Stimulated activated naive CD4-positive, alpha-beta T cell treated with Interleukin-2 at 50 U/mL for 16 hours (primary cell): ENCODE data around the gene BPTF.
A peak's percentile ranks its signal among the peaks of the same experiment; 100 is the strongest.
"Not testable (repeated sequence)": the region's sequence is repeated elsewhere in the genome, so short reads cannot be mapped to it uniquely, and the experiment has no call there.

ENCODE experiments used
- DNase-seq: peaks from one replicate; lab custom pipeline; 2025; lab: John Stamatoyannopoulos, UW

BPTF gene

DNA sequence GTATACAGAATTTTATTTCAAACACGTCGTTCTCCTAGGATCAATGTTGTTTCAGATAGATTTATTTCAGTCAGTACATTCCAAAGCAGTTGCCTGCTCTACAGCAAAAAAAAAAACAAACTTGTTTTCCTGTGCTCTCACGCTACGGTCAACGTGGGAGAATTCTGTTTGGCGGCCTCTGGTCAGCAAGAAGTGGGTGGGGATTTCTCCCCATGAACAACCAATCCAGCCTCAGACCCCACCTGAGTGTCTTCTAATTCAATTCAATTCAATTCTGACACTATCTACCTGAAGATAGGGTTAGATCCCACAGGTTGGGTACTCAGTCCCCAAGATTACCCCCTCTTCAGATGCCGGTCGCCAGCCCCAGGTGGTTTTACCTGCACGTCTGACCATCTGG is 148.9 kb downstream of the BPTF start:
- DNase-seq: no peak

GRCh38 chr17:67974598-67975066 is 149.3 kb downstream of the BPTF start:
- no peak for DNase-seq

DNA sequence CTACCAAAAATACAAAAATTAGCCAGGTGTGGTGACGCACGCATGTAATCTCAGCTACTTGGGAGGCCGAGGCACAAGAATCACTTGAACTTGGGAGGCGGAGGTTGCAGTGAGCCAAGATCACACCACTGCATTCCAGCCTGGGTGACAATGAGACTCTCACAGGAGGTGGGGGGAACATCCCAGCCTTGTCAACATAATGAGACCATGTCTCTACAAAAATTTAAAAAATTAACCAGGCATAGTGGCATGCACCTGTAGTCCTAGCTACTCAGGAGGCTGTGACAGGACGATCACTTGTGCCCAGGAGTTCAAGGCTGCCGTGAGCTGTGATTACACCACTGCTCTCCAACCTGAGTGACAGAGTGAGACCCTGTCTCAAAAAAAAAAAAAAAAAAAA is 151.0 kb downstream of the BPTF start:
- DNase-seq: not testable (repeated sequence)

GRCh38 chr17:67980456-67980855 is 155.2 kb downstream of the BPTF start:
- DNase-seq: no peak

DNA sequence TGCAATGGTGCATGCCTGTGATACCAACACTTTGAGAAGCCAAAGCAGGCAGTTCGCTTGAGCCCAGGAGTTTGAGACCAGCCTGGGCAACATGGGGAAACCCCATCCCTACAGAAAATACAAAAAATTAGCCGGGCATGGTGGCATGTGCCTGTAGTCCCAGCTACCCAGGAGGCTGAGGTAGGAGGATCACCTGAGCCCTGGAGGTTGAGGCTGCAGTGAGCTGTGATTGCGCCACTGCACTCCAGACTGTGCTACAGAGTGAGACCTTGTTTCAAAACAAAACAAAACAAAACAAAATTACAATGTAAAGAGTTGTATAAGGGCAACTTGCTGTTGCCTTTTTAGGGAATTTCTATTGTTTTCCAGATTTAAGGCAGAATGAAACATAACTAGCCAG is 155.6 kb downstream of the BPTF start:
- DNase-seq: not testable (repeated sequence)

DNA sequence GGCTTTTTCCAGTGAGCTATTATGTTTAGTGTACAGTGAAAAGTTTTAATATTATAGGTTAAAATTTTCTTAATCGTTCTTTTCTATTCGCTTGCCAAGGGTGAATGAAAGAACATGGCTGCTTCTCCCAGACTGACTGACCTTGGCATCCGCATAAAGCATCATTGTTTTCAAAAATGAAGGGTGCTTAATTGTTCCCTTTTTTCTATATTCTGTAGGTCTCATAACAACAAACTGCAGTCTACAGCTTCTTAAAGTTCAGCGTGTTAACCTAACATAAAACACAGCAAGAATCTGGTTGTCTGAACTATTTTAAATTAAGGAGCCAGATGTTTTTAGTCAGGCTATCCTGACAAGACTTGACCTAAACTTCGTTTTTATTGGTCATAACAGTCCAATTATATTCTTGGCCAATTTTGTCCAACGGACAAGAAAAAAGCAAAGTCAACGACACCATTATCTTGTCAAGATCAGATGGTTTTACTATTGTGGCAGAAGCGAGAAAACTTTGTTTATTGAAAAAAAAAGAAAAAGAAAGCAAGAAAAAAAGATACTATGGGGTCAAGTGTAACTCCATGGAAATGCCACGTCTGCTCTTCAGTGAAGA is 156.8 kb downstream of the BPTF start:
- no peak for DNase-seq

GRCh38 chr17:67982686-67983382 is 157.5 kb downstream of the BPTF start:
- DNase-seq: no peak

DNA sequence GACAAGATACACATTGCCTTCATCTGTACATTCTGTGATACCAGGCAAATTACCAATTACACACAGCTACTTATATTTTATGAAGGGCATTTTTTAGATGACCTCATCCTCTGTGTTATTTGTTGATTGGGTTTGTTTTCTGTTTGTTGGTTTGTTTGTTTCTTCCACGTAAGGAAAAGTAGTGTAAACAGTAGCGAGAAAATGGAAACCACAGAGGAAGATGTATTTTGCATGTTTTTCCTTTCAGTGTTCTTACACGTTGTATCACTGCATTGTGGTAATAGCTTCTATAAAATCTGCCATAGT is 158.0 kb downstream of the BPTF start:
- DNase-seq: no peak

GRCh38 chr17:67990909-67991308 is 165.6 kb downstream of the BPTF start:
- no peak for DNase-seq

DNA sequence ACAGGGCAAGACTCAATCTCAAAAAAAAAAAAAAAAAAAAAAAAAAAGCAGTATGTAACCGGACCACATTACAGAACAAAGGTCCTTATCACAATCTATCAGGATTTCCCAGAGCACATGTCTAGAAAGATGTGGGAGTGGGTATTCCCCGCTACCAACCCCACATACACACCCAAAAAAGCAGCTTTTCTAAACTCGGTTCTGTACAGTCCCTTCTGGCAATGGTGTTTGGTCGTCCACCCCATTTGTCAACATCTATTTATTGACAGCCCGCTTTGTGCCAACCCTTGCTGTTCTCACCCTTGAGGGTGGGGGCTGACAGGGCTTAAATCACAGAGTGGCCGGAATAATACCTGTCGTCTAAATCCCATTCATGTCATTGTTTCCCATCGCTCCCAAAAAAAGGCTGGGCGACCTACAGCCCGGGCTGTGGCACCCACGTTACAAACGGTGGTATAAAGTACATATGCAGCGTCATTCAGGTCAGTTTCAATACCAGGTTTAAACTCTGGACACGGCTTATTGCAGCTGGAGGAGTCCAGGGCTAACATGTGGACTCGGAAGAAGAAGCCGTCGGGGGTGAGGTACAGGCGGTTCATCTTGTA is 167.3 kb downstream of the BPTF start:
- DNase-seq: no peak

DNA sequence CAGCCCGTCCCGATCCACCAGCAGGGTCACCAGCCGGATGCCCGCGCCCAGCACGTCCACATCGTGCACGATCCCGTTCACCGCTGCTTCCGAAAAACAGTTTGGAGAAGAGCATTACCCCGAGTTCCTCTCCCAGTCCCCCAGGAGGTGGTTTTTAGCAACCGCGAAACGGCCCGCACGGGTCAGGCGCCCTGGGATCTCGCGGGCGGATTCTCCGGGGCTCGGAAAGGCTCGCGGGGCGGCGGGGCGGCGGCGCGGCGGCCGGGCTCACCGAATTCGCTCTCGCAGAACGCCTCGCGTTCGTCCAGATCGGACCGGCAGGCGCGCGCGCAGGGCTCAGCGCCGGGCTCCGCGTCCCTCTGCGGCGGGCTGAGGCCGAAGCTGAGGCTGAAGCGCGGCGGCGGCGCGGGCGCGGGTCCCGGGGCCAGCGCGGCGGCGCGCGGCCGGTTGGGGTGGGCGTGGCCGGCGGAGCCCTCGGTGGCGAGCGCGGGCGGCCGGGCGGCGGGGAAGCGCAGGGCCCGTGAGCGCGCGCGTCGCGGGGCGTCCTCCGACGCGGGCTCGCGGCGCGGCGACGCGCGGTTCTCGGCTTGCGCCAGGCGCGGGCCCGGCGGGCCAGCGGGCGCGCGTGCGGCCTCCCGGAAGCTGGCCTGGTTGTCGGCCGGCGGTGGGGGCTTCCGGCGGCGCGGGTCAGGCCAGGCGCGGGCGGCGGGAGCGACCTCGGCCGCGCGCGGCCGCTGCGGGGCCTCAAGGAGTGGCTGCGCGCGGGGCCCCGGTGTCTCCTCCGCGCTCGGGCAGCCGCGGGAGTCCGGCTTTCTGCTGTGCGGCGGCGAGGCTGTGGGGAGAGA is 168.1 kb downstream of the BPTF start:
- peak; percentile 70 for DNase-seq

DNA sequence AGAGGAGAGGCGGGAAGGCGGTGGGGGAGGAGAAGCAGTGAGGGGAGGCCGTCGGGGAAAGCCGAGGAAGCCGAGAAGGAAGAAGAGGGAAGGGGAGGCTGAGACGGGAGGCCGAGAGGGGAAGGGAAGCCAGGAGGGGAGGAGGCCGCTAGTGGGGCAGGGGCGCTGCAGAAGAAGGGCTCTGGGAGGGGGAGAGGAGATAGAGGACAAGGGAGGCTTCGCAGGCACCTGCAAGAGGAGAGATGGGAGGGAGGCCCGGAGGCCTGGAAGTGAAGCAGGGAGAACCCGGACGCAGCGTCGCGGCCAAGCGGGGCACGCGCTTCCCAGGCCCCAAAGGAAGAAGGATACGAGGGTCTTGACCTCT is 168.7 kb downstream of the BPTF start:
- DNase-seq: no peak

DNA sequence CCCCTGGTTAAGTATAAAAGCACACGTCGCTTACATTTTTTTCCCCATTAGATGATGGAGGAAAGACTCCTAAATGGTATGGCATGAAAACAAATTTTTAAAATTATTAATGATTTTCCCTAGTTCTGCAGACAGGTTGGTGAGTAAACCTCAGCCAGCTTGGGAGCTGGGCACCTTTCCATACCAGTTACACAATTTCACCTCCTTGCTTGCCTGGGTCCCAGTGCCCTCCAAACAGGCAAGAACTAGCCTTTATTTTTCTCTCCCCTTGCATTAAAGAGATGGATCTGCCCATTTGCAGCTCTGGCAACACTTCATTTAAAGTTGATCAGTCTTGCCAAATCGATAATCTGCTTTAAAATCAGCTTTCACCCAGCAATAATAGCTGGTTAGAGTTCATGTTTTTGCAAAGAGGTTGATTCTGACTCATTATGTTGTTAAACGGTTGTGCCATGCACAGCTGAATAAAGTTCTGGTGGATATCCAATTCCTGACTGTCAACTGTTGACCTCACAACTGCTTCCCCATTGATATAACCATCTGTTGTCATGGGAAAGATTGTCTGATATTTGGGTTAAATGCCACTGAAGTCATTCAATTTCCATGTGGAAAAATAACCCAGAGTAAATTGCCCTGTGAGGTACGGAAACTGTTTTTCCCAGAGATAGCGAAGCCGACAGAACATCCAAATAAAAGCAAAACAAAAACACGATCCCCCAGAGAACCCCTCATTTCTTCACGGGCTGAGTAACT is 169.7 kb downstream of the BPTF start:
- no peak for DNase-seq

DNA sequence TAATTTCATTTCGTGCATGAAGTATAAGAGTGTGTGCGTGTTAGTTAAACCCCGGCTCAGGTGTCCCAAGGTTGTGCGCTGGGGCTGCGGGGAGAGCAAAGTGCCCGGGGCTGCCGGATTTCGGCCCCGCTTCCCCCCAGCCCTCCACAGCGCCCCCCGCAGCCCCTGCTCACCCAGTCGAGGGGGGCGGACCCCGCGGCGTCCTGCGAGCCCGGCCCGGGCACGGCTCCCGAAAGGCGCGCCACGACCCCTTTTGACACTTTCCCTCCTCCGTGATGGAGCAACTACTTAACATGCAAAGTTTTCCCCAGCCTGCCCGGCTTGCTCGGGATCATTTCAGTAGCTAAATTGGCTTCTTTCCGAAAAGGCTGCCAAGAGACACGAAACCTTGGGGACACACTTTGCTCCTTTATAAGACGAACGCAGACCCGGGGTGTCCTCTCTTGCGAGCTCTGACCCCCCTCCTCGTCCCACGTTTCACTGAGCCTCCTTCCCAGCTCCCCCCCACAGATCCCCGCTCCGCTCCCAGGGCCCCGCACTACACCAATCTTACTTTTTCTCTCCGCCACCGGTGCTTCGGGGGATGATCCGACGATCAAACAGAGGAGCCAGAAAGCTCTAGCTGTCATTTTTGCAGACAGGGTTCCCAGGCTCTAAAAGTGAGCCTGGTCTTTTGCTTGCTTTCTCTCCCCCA is 170.4 kb downstream of the BPTF start:
- DNase-seq: peak; percentile 5

DNA sequence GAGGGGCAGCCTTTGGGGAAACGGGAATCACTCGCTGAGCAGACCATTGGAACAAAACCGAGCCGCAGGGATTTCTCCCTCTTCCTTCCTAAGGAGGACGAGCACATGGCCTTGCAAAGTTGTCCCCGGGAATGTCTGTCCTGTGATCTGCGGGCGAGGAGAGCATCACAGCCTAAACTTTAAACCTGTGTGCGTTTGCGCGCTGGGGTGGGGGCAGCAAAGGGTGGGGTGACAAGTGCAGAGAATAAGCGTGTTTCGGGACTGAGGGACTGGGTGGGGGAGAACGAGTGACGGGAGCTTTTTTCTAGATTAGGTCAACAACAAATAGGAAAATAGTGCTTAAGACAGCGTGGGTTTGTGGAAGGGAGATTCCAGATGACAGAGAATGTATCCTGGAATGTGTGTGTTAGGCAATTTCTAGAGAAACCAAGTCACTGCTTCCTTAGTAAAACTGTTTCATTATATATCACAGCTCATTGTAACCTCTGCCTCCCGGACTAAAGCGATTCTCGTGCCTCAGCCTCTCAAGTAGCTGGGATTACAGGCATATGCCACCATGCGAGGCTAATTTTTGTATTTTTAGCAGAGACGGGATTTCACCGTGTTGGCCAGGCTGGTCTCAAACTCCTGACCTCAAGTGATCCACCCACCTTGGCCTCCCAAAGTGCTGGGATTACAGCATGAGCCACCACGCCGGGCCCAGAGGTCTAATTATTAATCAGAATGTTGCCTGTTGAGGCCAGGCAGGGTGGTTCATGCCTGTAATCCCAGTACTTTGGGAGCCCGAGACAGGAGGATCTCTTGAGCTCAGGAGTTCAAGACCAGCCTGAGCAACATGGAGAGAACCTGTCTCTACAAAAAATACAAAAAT is 171.2 kb downstream of the BPTF start, which contains the start of gene C17orf58:
Gene C17orf58, minus strand, starts transcription at position 169 of the 871 bp plus-strand sequence. CDS start 271 bp downstream, outside the sequence.
- peak; percentile 37 for DNase-seq

GRCh38 chr17:67998466-67998865 is 173.2 kb downstream of the BPTF start:
- no peak for DNase-seq

GRCh38 chr17:67999291-67999911 is 174.1 kb downstream of the BPTF start:
- no peak for DNase-seq

DNA sequence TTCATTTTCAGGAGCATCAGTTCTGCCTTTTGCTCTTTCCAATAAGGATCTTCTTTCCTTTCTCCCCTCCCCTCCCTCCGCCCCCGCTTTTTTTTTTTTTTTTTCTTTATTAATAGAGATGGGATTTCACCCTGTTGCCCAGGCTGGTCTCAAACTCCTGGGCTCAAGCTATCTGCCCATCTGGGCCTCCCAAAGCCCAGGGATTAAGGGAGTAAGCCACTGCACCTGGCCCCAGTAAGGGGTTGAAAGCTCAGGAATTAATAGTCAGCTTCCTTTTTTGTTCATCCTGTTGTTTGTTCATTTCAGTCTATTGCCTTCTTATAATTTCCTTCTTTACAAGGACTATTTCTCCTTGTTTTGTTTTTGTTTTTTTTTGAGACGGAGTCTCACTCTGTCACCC is 178.9 kb downstream of the BPTF start:
- no peak for DNase-seq

GRCh38 chr17:68006797-68007196 is 181.5 kb downstream of the BPTF start:
- DNase-seq: no peak

DNA sequence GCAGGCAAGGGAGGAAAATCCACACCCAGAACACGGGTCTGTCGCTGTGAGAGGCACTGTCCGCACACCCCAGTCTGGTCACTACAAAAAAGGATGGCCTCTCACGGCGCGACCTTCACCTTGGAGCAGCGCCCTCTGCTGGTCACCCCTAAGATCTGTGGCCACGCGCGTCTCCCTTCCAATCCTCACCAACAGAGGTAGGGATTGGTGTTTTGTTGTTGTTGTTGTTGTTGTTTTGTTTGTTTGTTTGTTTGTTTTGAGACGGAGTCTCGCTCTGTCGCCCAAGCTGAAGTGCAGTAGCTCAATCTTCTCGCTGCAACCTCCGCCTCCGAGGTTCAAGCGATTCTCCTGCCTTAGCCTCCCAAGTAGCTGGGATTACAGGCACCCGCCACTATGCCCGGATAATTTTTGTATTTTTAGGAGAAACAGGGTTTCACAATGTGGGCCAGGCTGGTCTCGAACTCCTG is 185.9 kb downstream of the BPTF start:
- DNase-seq: peak; percentile 57
